ENCODE results near the gene B3GALNT2.

B3GALNT2 gene

GRCh38 chr1:235455823-235456222 is 48.4 kb downstream of the B3GALNT2 start:
- Histone ChIP-seq H3K4me3 (no peak overlapping the region), H3K9me3 (no peaks in the 10 kb centered on the region), H3K4me1 (peaks cover 11% of the 10 kb centered on the region), H3K36me3 (replicated peaks) (peaks cover 40% of the 10 kb centered on the region), H3K27me3 (ENCODE audit: low read depth) (no peaks in the 10 kb centered on the region)
- peak; percentile 44 to 82 for DNase-seq (ENCODE audit: low spot score in 2 of 2)
- in situ Hi-C loops (cut with MboI; ENCODE audit: low sequenced_read_pairs), result no loop called here

GRCh38 chr1:235455097-235455496 is 49.2 kb downstream of the B3GALNT2 start:
- Histone ChIP-seq H3K4me1 (peaks cover 11% of the 10 kb centered on the region), H3K36me3 (replicated peaks) (peaks cover 47% of the 10 kb centered on the region), H3K27me3 (ENCODE audit: low read depth) (no peaks in the 10 kb centered on the region), H3K9me3 (no peaks in the 10 kb centered on the region), H3K4me3 (no peak overlapping the region)
- in situ Hi-C loops (cut with MboI; ENCODE audit: low sequenced_read_pairs), result no loop called here
- no peak for DNase-seq (ENCODE audit: low spot score in 2 of 2)

GRCh38 chr1:235454021-235454420 is 50.2 kb downstream of the B3GALNT2 start:
- peaks cover 11% of the 10 kb centered on the region for H3K4me1 ChIP-seq
- H3K27me3 ChIP-seq (ENCODE audit: low read depth), result no peaks in the 10 kb centered on the region
- H3K9me3 ChIP-seq, result no peaks in the 10 kb centered on the region
- peaks cover 58% of the 10 kb centered on the region for H3K36me3 ChIP-seq (replicated peaks)
- in situ Hi-C loops (cut with MboI; ENCODE audit: low sequenced_read_pairs), result no loop called here
- no peak overlapping the region for H3K4me3 ChIP-seq
- no peak for DNase-seq (ENCODE audit: low spot score in 2 of 2)

DNA sequence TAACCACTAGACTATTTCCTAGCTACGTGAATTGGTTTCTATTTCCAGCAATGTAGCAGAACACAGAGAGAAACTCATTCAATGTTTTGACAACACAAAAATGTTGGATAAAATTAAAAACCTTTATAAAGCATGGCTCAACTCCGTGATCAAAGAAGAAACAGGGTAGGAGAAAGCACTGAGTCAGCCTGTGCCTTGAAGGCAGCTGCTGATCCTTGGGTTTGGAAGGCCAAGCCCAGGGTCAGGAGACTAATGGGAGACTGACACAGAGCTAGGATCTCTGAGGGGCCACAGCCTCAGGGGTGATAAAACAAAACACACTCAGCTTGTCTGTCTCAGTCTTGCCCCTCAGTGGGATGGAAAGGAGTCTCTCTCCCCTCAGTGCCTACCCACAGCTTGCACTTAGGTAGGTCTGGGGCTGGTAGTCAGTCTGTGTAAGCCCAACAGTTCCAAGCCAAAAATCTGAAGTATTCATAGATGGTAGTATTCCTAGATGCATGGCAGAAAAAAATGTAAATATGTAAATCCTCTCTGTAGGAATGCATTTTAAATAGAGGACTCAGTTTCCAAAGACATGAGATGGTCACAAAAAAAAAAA is 53.3 kb downstream of the B3GALNT2 start:
- Histone ChIP-seq H3K27me3 (ENCODE audit: low read depth) (no peaks in the 10 kb centered on the region), H3K9me3 (no peaks in the 10 kb centered on the region), H3K4me1 (peaks cover 7% of the 10 kb centered on the region), H3K36me3 (replicated peaks) (peaks cover 74% of the 10 kb centered on the region), H3K4me3 (no peak overlapping the region)
- no peak for DNase-seq (ENCODE audit: low spot score in 2 of 2)
- in situ Hi-C loops (cut with MboI; ENCODE audit: low sequenced_read_pairs), result no loop called here

GRCh38 chr1:235450433-235450832 is 53.8 kb downstream of the B3GALNT2 start:
- H3K36me3 ChIP-seq (replicated peaks), result peaks cover 78% of the 10 kb centered on the region
- H3K27me3 ChIP-seq (ENCODE audit: low read depth), result no peaks in the 10 kb centered on the region
- H3K4me1 ChIP-seq, result peaks cover 2% of the 10 kb centered on the region
- H3K9me3 ChIP-seq, result no peaks in the 10 kb centered on the region
- in situ Hi-C loops (cut with MboI; ENCODE audit: low sequenced_read_pairs), result no loop called here
- no peak overlapping the region for H3K4me3 ChIP-seq
- no peak for DNase-seq (ENCODE audit: low spot score in 2 of 2)

DNA sequence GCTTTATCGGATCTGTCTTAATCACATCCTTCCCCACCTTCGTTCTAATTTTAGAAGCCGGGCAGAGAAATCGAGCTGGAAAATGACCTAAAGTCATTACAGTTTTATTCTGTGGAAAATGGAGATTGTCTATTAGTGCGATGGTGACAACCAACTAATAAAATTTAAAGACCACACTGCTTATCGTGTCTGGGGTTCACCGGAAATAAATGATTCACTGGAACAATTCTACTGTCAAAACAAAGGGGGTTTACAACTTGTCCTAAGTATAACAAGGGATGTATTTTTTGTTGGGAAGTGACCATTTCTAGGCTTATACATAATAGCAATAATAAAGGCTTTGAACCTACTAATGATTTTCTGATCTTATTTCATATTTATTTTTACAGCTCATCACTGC is 55.6 kb downstream of the B3GALNT2 start:
- DNase-seq (ENCODE audit: low spot score in 2 of 2), result no peak
- in situ Hi-C loops (cut with MboI; ENCODE audit: low sequenced_read_pairs), result no loop called here
- Histone ChIP-seq H3K36me3 (replicated peaks) (peaks cover 78% of the 10 kb centered on the region), H3K4me3 (no peak overlapping the region), H3K4me1 (no peaks in the 10 kb centered on the region), H3K9me3 (no peaks in the 10 kb centered on the region), H3K27me3 (ENCODE audit: low read depth) (no peaks in the 10 kb centered on the region)

GRCh38 chr1:235442788-235443429 is 61.3 kb downstream of the B3GALNT2 start:
- in situ Hi-C loops (cut with MboI; ENCODE audit: low sequenced_read_pairs), result no loop called here
- no peak overlapping the region for H3K4me3 ChIP-seq
- DNase-seq (ENCODE audit: low spot score in 2 of 2), result no peak
- H3K4me1 ChIP-seq, result no peaks in the 10 kb centered on the region
- H3K9me3 ChIP-seq, result no peaks in the 10 kb centered on the region
- H3K27me3 ChIP-seq (ENCODE audit: low read depth), result no peaks in the 10 kb centered on the region
- peaks cover 75% of the 10 kb centered on the region for H3K36me3 ChIP-seq (replicated peaks)

DNA sequence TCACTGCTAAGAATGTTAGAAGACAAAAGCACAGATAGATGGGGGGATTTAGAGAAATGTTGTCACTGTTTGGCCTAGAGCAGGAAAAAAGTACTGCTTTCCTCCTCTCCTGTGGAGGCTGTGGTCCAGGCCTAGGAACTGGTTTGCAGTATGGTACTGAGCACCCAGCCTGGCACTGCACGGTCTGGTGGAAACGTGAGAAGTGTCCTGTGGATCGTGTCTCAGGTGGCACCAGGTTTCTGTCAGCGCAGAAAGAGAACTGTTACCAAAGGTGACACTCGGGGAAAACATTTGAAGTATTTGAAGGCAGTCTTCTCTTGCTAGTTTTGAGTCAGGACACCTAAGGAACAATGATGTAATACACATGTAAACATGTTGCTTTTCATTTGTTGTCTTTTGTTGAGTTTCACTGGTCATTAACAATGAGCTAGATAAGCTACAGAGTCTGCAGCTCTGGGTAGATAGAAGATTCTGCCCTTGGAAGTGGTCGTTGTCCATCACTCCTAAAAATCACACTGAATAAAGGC is 63.0 kb downstream of the B3GALNT2 start:
- no peak for DNase-seq (ENCODE audit: low spot score in 2 of 2)
- H3K4me1 ChIP-seq, result no peaks in the 10 kb centered on the region
- peaks cover 76% of the 10 kb centered on the region for H3K36me3 ChIP-seq (replicated peaks)
- no peaks in the 10 kb centered on the region for H3K9me3 ChIP-seq
- H3K4me3 ChIP-seq, result no peak overlapping the region
- in situ Hi-C loops (cut with MboI; ENCODE audit: low sequenced_read_pairs), result no loop called here
- H3K27me3 ChIP-seq (ENCODE audit: low read depth), result no peaks in the 10 kb centered on the region

DNA sequence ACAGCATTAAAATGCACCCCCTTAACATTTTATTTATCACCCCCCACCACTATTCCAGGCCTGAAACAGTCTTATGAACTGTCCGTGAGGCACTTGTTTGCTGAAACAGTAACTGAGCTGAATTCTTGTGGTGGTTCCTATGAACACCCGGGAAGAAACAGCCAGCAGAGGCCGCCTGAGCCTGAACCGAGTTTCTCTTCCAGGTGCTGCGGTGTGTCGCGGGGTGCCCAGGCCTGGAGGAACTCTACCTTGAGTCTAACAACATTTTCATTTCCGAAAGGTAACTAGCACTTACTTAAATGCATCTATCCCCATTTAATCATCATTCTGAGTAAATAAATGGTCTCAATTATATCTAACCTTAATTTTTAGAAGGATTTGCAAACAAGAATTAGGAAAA is 70.3 kb downstream of the B3GALNT2 start:
- no peak overlapping the region for H3K4me3 ChIP-seq

DNA sequence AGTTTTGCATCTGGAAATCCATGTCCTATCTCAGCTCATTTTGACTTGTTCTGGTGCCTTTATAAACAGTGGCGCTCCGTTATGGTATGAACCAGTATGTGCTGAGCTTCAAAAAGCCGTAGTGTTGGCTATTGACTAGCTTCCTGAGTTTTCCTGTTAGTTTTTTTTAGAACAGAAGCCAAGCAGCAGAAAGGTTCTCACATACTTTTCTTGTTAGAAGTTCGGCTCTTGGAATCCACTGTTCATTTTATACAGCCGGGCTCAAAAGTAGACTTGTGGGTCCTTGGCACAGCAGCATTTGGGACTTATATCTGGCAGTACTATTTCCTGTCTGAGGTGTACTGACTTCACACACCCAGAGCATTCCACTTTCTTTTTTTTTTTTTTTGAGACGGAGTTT is 73.3 kb downstream of the B3GALNT2 start:
- Histone ChIP-seq H3K4me3 (no peak overlapping the region), H3K27me3 (ENCODE audit: low read depth) (no peaks in the 10 kb centered on the region), H3K9me3 (no peaks in the 10 kb centered on the region), H3K4me1 (no peaks in the 10 kb centered on the region), H3K36me3 (replicated peaks) (peaks cover 12% of the 10 kb centered on the region)
- in situ Hi-C loops (cut with MboI; ENCODE audit: low sequenced_read_pairs), result no loop called here
- no peak for DNase-seq (ENCODE audit: low spot score in 2 of 2)

More for the DNA sequence above, 70.3 kb downstream of the B3GALNT2 start:
- no peaks in the 10 kb centered on the region for H3K27me3 ChIP-seq (ENCODE audit: low read depth)
- peaks cover 28% of the 10 kb centered on the region for H3K36me3 ChIP-seq (replicated peaks)
- no peaks in the 10 kb centered on the region for H3K9me3 ChIP-seq
- H3K4me1 ChIP-seq, result no peaks in the 10 kb centered on the region
- in situ Hi-C loops (cut with MboI; ENCODE audit: low sequenced_read_pairs), result no loop called here
- no peak for DNase-seq (ENCODE audit: low spot score in 2 of 2)

GRCh38 chr1:235429143-235429542 is 75.1 kb downstream of the B3GALNT2 start:
- no peak overlapping the region for H3K4me3 ChIP-seq
- no peaks in the 10 kb centered on the region for H3K9me3 ChIP-seq
- in situ Hi-C loops (cut with MboI; ENCODE audit: low sequenced_read_pairs), result loop anchor here (10.0 kb wide), 1 partner anchor 334 kb away; no protein-coding TSS in a partner anchor
- no peak for DNase-seq (ENCODE audit: low spot score in 2 of 2)
- H3K36me3 ChIP-seq (replicated peaks), result peaks cover 5% of the 10 kb centered on the region
- H3K4me1 ChIP-seq, result no peaks in the 10 kb centered on the region
- H3K27me3 ChIP-seq (ENCODE audit: low read depth), result no peaks in the 10 kb centered on the region

DNA sequence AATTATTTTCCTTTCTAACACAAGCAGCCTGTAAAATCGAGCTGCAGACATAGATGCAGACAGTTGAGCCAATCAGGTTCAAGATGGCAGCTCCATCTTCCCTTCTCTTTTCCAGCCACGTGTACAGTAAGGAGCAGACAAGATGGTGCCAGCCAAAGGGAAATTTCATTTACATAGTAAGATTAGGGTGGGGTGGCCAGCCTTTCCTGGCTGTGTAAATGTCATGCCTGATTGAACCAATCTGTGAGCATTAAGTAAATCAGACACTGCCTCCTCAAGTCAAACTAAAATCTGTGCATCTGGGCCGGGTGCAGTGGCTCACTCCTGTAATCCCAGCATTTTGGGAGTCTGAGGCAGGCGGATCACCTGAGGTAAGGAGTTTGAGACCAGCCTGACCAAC is 76.8 kb downstream of the B3GALNT2 start:
- Histone ChIP-seq H3K36me3 (replicated peaks) (no peaks in the 10 kb centered on the region), H3K4me3 (no peak overlapping the region), H3K4me1 (no peaks in the 10 kb centered on the region), H3K9me3 (no peaks in the 10 kb centered on the region), H3K27me3 (ENCODE audit: low read depth) (no peaks in the 10 kb centered on the region)
- in situ Hi-C loops (cut with MboI; ENCODE audit: low sequenced_read_pairs), result loop anchor here (10.0 kb wide), 1 partner anchor 333 kb away; no protein-coding TSS in a partner anchor
- DNase-seq (ENCODE audit: low spot score in 2 of 2), result no peak

DNA sequence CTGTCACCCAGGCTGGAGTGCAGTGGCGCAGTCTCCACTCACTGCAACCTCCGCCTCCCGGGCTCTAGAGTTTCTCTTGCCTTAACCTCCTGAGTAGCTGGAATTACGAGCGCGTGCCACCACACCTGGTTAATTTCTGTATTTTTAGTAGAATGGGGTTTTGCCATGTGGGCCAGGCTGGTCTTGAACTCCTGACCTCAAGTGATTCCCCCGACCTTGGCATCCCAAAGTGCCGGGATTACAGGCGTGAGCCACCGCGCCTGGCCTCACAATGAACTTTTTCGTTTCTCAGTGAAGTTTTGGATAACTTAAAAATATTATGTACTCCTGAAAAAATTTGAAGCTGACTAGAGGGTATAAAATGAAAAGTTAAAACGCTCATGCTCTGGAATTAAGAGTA is 77.6 kb downstream of the B3GALNT2 start:
- Histone ChIP-seq H3K27me3 (ENCODE audit: low read depth) (no peaks in the 10 kb centered on the region), H3K9me3 (no peaks in the 10 kb centered on the region), H3K36me3 (replicated peaks) (no peaks in the 10 kb centered on the region), H3K4me1 (no peaks in the 10 kb centered on the region), H3K4me3 (no peak overlapping the region)
- no peak for DNase-seq (ENCODE audit: low spot score in 2 of 2)
- in situ Hi-C loops (cut with MboI; ENCODE audit: low sequenced_read_pairs), result loop anchor here (10.0 kb wide), 1 partner anchor 332 kb away; no protein-coding TSS in a partner anchor

- no peaks in the 10 kb centered on the region for H3K36me3 ChIP-seq (replicated peaks)
Observed at GRCh38 chr1:235426143-235426542, 78.1 kb downstream of the B3GALNT2 start.

More at GRCh38 chr1:235426143-235426542, 78.1 kb downstream of the B3GALNT2 start:
- Histone ChIP-seq H3K4me1 (no peaks in the 10 kb centered on the region), H3K4me3 (no peak overlapping the region), H3K27me3 (ENCODE audit: low read depth) (no peaks in the 10 kb centered on the region), H3K9me3 (no peaks in the 10 kb centered on the region)
- in situ Hi-C loops (cut with MboI; ENCODE audit: low sequenced_read_pairs), result loop anchor here (10.0 kb wide), 1 partner anchor 331 kb away; no protein-coding TSS in a partner anchor
- no peak for DNase-seq (ENCODE audit: low spot score in 2 of 2)

All from HAP-1 (cell line).